BLaER1 (cell line): ENCODE results near the gene COLEC11.
"Not testable (repeated sequence)": the region's sequence is repeated elsewhere in the genome, so short reads cannot be mapped to it uniquely, and the experiment has no call there.

ENCODE experiments used
- H3K27ac ChIP-seq: shearing (Covaris generic); formaldehyde crosslinking; 2 replicates; pipeline ENCODE4 v1.8.1; 2022
- H3K27me3 ChIP-seq: shearing (Covaris generic); formaldehyde crosslinking; 2 replicates; pipeline ENCODE4 v1.8.1; 2022
- H3K36me3 ChIP-seq: shearing (Covaris generic); formaldehyde crosslinking; 2 replicates; pipeline ENCODE4 v1.8.1; 2022
- H3K4me1 ChIP-seq: shearing (Covaris generic); formaldehyde crosslinking; 2 replicates; pipeline ENCODE4 v1.8.1; 2022
- H3K4me2 ChIP-seq: shearing (Covaris generic); formaldehyde crosslinking; 2 replicates; pipeline ENCODE4 v1.8.1; 2022
- H3K4me3 ChIP-seq: shearing (Covaris generic); formaldehyde crosslinking; 2 replicates; pipeline ENCODE4 v1.8.1; 2022
- H3K9ac ChIP-seq: shearing (Covaris generic); formaldehyde crosslinking; 2 replicates; pipeline ENCODE4 v1.8.1; 2022
- H3K9me3 ChIP-seq: shearing (Covaris generic); formaldehyde crosslinking; 2 replicates; pipeline ENCODE4 v1.8.1; 2022
- H4K20me1 ChIP-seq: shearing (Covaris generic); formaldehyde crosslinking; 2 replicates; pipeline ENCODE4 v1.8.1; 2022
- Cebpa-rat ChIP-seq: shearing (Covaris generic); IDR thresholded peaks from 2 replicates; pipeline ENCODE4 v1.8.1; 2022

Gene COLEC11

DNA sequence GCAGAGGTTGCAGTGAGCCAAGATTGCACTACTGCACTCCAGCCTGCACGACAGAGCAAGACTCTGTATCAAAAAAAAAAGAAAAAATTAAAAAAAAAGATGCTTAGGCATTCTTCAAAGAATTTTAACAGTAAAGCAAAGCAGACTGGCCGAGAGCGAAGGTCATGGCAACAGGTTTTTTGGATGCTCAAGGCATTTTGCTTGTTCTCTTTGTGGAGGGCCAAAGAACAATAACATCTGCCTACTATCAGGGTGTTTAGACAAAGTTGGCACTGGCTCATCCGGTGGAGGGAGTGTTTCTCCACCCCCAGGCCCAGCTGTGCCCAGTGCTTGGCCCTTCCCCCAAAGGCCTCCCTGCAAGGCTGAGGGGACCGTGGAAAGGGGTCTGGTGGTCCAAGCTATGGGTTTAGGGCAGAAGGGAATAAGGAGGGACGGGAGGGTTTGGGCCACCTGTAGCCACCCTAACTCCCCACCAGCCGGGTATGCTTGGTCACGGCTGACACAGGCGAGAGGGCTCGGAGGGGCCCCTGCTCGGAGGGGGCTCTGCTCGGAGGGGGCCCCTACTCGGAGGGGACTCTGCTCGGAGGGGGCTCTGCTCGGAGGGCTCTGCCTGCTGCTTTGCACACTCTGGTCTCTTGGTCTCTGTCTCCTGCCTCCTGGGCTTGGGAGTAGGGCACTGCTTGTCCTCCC lies 36.4 kb downstream of the COLEC11 start:
- Histone ChIP-seq H3K9me3 (no peaks in the 10 kb centered on the region), H3K4me2 (no peak overlapping the region), H3K4me1 (no peaks in the 10 kb centered on the region), H3K27ac (no peak overlapping the region), H3K9ac (no peak overlapping the region), H3K4me3 (no peak overlapping the region), H4K20me1 (no peaks in the 10 kb centered on the region), H3K27me3 (no peaks in the 10 kb centered on the region), H3K36me3 (no peaks in the 10 kb centered on the region)
- TF ChIP-seq Cebpa-rat = no peak

DNA sequence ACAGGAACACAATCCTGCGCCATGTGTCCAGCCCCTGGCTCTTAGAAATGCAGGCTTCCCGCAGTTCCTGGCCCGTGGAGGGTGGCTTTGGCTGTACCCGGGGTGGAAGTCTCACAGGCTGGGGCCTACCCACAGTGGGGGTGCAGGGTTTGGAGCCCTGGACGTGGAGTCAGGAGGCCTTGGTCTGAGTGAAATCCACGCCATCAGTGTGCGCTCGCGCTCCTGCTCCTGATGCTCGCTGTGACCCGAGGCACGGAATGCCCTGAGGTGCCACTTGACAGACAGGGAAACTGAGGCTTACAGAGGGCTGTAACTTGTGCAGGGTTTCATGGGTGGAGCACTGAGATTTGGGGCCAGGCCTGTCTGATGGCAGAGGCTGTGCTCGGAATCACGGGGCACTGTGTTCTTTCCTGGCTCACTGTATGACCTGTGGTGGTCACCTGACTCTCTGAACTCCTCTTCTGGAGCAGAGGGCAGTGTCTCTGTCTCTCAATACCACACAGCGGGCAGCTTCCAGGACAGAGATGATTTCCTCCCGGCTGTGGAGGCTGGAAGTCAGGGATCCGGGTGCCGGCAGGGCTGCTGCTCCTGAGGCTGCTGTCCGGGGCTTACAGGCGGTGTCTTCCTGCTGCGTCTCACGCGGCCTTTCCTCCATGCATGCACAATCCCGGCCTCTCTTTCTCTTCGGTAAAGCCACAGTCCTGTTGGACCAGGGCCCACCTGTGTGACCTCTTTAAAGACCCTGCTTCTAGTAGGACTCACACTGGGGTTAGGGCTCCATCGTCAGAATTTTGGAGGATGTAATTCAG lies 37.1 kb downstream of the COLEC11 start:
- no peaks in the 10 kb centered on the region for H3K27me3 ChIP-seq

DNA sequence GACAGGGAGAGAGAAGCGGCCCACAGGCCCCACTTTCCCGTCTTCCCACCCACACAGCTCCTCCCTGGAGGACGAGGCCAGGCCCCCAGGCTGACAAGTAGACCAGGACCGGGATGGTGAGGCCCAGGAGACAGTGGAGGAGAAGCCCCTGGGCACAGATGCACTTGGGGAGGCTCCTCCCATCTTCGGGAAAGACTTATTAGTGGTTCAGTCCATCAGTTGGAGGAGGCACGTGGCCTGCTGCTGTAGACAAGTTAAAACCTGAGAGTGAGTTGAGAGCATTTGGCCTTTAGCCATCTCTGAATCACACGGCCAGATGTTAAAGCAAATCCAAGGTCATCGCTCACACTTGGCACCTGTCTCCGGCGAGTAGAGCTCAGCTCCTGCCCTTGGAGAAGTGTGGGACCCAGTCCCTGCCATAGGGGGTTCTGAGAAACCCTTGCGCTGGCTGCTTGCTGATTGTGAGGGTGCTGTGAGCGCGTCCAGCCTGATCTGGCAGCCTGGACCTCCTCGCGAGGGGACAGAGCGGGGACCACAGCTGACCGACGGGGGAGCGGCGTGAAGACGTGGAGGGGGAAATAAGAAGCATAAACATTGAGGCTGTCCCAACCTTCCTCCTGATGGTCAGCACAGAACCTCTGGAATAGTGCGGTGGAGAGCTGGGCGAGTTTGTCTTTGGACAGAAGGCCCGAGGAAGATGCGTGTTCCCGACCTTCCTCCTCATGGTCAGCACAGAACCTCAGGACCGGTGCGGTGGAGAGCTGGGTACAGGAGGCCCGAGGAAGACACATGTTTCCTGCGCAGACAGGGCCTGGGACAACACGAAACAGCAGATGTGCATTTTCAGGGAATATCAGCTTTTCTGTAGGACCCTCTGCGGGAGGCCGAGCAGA lies 38.4 kb downstream of the COLEC11 start:
- no peak for TF ChIP-seq Cebpa-rat
- Histone ChIP-seq H3K9ac (no peak overlapping the region), H3K36me3 (no peaks in the 10 kb centered on the region), H3K27ac (no peak overlapping the region), H4K20me1 (no peaks in the 10 kb centered on the region), H3K27me3 (no peaks in the 10 kb centered on the region), H3K4me3 (no peak overlapping the region), H3K4me2 (no peak overlapping the region), H3K9me3 (no peaks in the 10 kb centered on the region), H3K4me1 (no peaks in the 10 kb centered on the region)

More for the DNA sequence above, 37.1 kb downstream of the COLEC11 start:
- Histone ChIP-seq H3K4me1 (no peaks in the 10 kb centered on the region), H3K9me3 (no peaks in the 10 kb centered on the region), H3K27ac (no peak overlapping the region), H4K20me1 (no peaks in the 10 kb centered on the region), H3K4me3 (no peak overlapping the region), H3K9ac (no peak overlapping the region), H3K4me2 (no peak overlapping the region), H3K36me3 (no peaks in the 10 kb centered on the region)
- no peak for TF ChIP-seq Cebpa-rat

DNA sequence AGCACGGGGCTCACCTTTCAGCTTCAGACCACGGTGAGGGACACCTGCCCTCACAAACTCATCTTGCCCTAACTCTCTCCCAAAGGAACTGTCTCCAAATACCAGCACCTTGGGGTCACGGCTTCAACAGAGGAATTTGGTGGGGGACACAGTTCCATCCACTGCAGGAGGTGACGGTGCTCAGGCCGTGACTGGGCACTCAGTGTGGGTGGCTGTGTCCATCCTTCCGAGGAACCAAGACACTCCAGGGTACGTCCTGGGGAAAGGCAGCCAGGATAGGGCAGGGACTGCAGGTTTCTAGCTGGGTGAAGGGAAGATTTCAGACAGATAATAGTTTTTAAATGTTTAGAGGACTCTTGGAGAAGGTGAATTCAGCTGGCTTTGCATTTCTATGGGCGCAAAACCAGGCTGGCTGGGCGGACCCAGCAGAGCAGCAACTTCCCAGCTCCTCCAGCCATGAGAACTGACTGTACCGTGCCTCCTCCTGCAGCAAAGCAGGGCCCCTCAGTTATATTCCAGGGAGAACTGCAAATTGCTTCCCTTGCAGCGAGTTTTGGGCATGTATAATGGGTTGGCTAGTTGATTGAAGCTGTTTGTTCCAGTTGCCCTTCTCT lies 39.2 kb downstream of the COLEC11 start:
- Histone ChIP-seq H3K4me2 (no peak overlapping the region), H3K36me3 (no peaks in the 10 kb centered on the region), H3K27ac (no peak overlapping the region), H3K4me3 (no peak overlapping the region), H3K27me3 (no peaks in the 10 kb centered on the region), H3K9ac (no peak overlapping the region), H4K20me1 (no peaks in the 10 kb centered on the region), H3K9me3 (no peaks in the 10 kb centered on the region), H3K4me1 (no peaks in the 10 kb centered on the region)
- no peak for TF ChIP-seq Cebpa-rat

DNA sequence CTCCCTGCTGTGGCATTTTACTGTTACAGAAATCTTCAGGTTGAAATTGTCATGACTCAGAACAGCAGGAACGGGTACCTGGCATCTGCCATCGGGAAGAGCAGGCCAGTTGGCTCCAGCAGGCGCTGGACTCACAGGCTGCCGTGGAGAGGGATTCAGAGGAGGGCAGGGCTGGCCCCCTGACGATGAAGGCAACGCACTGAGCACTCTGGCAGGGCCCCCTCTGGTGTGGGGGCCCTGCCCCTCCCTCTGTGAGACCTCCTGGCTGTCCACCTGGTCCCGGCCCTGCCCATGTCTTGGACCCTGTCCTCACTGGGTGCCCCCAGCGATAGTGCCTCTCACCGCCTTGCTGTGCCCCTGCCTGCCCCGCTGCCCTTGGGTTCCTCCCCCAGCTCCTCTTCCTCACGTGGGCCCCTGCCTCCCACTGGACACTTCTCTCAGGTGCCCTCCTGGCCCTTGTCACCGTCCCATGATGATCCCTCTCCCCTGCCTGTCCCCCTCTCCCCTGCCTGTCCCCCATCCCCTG lies 39.7 kb downstream of the COLEC11 start:
- Histone ChIP-seq H3K9ac (no peak overlapping the region), H3K27ac (no peak overlapping the region), H3K4me3 (no peak overlapping the region), H4K20me1 (no peaks in the 10 kb centered on the region), H3K4me1 (no peaks in the 10 kb centered on the region), H3K9me3 (no peaks in the 10 kb centered on the region), H3K36me3 (no peaks in the 10 kb centered on the region), H3K27me3 (no peaks in the 10 kb centered on the region), H3K4me2 (no peak overlapping the region)
- no peak for TF ChIP-seq Cebpa-rat

DNA sequence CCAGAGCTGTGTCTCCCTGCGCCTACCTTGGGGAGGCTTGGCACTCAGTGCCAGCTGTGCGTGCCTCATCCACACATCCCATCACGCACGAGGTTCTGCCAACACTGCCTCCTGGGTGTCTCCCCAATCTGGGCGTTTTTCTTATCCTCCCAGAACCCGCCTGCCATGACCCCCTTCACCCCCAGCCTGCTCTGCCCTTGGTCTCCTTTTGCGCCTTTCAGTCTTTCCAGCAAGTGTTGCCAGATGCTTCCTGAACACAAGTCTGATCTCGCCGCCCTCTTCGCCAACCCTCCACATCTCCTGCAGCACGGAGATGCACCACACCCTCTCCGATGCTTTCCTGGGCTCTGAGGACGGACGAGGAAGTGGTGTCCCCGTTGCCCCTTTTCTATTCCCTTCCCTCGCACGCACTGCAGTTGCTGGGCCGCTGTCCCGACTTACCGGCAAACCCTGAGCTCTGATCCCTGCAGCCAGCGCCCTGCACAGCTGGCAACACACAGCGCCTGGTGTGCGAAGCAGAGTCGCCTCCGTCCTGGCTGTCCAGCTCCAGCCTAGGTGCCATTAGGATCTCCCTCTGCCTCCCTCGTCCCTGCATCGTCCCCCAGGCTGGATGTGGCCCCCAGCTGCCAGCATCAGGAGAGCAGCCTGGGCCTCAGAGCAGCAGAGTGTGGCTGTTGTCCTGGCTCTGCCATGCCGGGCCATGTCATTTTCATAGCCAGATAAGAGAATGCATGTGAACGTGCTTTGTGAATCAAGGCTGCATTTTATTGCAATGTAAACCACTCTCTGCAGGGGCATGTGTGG lies 40.5 kb downstream of the COLEC11 start:
- Histone ChIP-seq H3K4me2 (no peak overlapping the region), H3K9ac (no peak overlapping the region), H3K27me3 (no peaks in the 10 kb centered on the region), H3K9me3 (no peaks in the 10 kb centered on the region), H3K4me3 (no peak overlapping the region), H4K20me1 (no peaks in the 10 kb centered on the region), H3K4me1 (no peaks in the 10 kb centered on the region), H3K27ac (no peak overlapping the region), H3K36me3 (no peaks in the 10 kb centered on the region)
- no peak for TF ChIP-seq Cebpa-rat

DNA sequence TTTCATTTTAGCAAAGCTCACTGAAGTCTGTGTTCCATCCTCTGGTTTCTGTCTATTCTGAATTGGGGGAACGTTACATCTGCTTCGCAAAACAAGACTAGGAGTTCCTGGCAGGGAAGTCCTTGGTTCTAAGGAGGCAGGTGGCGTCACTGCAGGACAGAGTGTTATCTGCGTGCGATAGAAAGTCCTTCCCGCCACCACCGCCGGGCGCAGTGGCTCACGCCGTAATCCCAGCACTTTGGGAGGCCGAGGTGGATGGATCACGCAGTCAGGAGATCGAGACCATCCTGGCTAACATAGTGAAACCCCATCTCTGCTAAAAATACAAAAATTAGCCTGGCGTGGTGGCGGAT lies 41.0 kb downstream of the COLEC11 start:
- H3K27me3 ChIP-seq, H3K4me2 ChIP-seq, H4K20me1 ChIP-seq, H3K36me3 ChIP-seq, H3K9me3 ChIP-seq, H3K4me3 ChIP-seq, H3K9ac ChIP-seq, H3K4me1 ChIP-seq, H3K27ac ChIP-seq: not testable (repeated sequence)

DNA sequence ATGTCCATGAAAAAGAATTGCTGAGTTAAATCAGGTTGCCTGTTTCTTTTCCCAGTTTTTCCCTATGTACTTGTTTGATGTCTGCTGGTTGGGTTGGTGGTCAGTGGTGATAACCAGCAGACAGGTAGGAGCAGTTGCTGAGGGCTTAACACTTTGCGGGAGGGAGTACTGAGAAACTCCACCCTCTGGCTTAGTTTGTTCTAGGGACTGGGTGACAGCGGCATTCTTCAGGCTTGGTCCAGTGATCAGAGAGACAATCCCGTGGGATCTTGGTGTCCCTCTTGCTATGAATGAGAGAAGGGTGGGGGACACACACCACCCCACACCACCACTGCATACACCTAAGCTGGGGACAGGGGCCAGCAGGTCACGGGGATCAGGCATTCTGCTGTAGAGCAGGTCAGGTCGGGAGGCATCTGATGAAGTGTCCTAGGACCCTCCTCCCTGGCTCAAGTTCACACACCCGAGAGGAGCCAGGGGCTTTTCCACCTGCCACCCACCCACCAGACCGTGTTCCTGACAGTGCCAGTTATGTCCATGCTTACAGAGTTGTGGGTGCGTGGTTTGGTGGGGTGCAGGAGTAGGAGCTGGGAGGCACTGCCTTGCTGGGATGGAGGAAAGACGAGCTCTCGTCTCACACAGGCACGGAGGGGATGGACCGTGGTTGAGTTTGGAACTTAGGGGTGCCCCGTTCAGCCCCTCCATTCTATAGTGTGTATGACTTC lies 41.8 kb downstream of the COLEC11 start:
- H4K20me1 ChIP-seq = no peaks in the 10 kb centered on the region
- H3K27me3 ChIP-seq = no peaks in the 10 kb centered on the region
- H3K9ac ChIP-seq = no peak overlapping the region
- no peaks in the 10 kb centered on the region for H3K9me3 ChIP-seq
- H3K27ac ChIP-seq = no peak overlapping the region
- H3K36me3 ChIP-seq = no peaks in the 10 kb centered on the region
- H3K4me1 ChIP-seq = no peaks in the 10 kb centered on the region
- TF ChIP-seq Cebpa-rat = no peak
- no peak overlapping the region for H3K4me3 ChIP-seq
- no peak overlapping the region for H3K4me2 ChIP-seq
